CD4-positive, alpha-beta T cell (primary cell): ENCODE results near the gene CATSPER2. TPM values are rescaled to one million over a fixed set of nuclear protein-coding genes. Genes with fewer than 3 reads are reported as not detected.
"Not testable (repeated sequence)": the region's sequence is repeated elsewhere in the genome, so short reads cannot be mapped to it uniquely, and the experiment has no call there.

ENCODE experiments used
- ATAC-seq: fragments of 200-7000 bp; cut with Tn5 transposase; one replicate; pipeline ENCODE4 v1.10.0; 2022; ENCODE audit warnings: mild to moderate bottlenecking; ENCODE audit not compliant: poor library complexity
- CTCF ChIA-PET: fragments of 350-600 bp; sonication (Branson Sonifier 250); formaldehyde crosslinking; loops from one replicate; lab custom pipeline; 2021; ENCODE audit warnings: antibody characterized with exemption, inconsistent platforms; lab: Charles Lee
- POLR2A ChIA-PET: fragments of 350-600 bp; sonication (Branson Sonifier 250); formaldehyde crosslinking; loops from one replicate; lab custom pipeline; 2021; ENCODE audit warnings: antibody characterized with exemption, inconsistent platforms; lab: Charles Lee
- DNase-seq, 14 experiments: peaks; one replicate each; pipeline ENCODE4 v3.0.0-alpha.2; 2013 to 2020; ENCODE audit warnings: mixed read lengths in 2 of 14
- H3K27ac ChIP-seq, 2 donors: one replicate each; pipeline versions ENCODE4 v1.5.1 to v1.7.0; 2013; ENCODE audit warnings: low read length in 2 of 2, low read depth in 1 of 2, mild to moderate bottlenecking in 1 of 2
- H3K27me3 ChIP-seq, 2 experiments: 1 replicate in 1 of 2; 2 replicates in 1 of 2; pipeline versions ENCODE4 v1.6.1 to v1.7.0; 2013; ENCODE audit warnings: low read length in 2 of 2, control low read depth in 1 of 2, mild to moderate bottlenecking in 1 of 2, moderate library complexity in 1 of 2; ENCODE audit not compliant: insufficient read depth in 2 of 2, control insufficient read depth in 1 of 2
- H3K36me3 ChIP-seq: one replicate; pipeline ENCODE4 v1.6.1; 2013; ENCODE audit warnings: low read length, control low read depth; ENCODE audit not compliant: insufficient read depth
- H3K4me1 ChIP-seq: one replicate; pipeline ENCODE4 v1.6.1; 2013; ENCODE audit warnings: low read length, control low read depth; ENCODE audit not compliant: insufficient read depth
- H3K4me3 ChIP-seq: one replicate; pipeline ENCODE4 v1.5.1; 2013; ENCODE audit warnings: mild to moderate bottlenecking, low read length, moderate library complexity
- H3K9me3 ChIP-seq, 2 experiments: 1 replicate in 1 of 2; 2 replicates in 1 of 2; pipeline versions ENCODE4 v1.6.1 to v1.7.0; 2013; ENCODE audit warnings: low read length in 2 of 2, mild to moderate bottlenecking in 2 of 2, control low read depth in 1 of 2, moderate library complexity in 1 of 2; ENCODE audit not compliant: control insufficient read depth in 1 of 2, insufficient read depth in 1 of 2
- H3K27ac Mint-ChIP-seq: one replicate; pipeline ENCODE4 v1.8.0; 2020; ENCODE audit warnings: mixed read lengths
- H3K27me3 Mint-ChIP-seq: one replicate; pipeline ENCODE4 v1.8.0; 2021; ENCODE audit warnings: mixed read lengths
- H3K36me3 Mint-ChIP-seq: one replicate; pipeline ENCODE4 v1.8.0; 2021; ENCODE audit warnings: low read depth, mixed read lengths
- H3K4me1 Mint-ChIP-seq: one replicate; pipeline ENCODE4 v1.8.0; 2021; ENCODE audit warnings: low read depth, mixed read lengths
- H3K4me3 Mint-ChIP-seq: one replicate; pipeline ENCODE4 v1.8.0; 2020; ENCODE audit warnings: mild to moderate bottlenecking, mixed read lengths
- H3K9me3 Mint-ChIP-seq: one replicate; pipeline ENCODE4 v1.8.0; 2020; ENCODE audit warnings: mixed read lengths
- intact Hi-C, 2 experiments: fragments of 100-400 bp; cut with DNase I in 1 of 2; cut with micrococcal nuclease in 1 of 2; formaldehyde crosslinking; loops; one replicate each; pipeline versions ENCODE4 v1.15.1 to v1.9.0; 2023 to 2025; cut with DNase I, micrococcal nuclease
- total RNA-seq, 174 experiments: library from RNA in 2 of 174; stranded (reverse) in 2 of 174; gene quantifications; one replicate each; pipeline ENCODE4 v1.2.3 and lab custom pipeline; 2021 to 2026

Gene CATSPER2
- total RNA-seq, 2 experiments from 2014 or later = 3.0 to 4.1 TPM

- H3K27me3 Mint-ChIP-seq = peaks cover 35% of the 10 kb centered on the region
- CTCF ChIA-PET, H3K4me1 ChIP-seq, H3K4me3 Mint-ChIP-seq, H3K27ac Mint-ChIP-seq, intact Hi-C loops, H3K36me3 Mint-ChIP-seq, H3K9me3 Mint-ChIP-seq, H3K4me1 Mint-ChIP-seq, ATAC-seq, POLR2A ChIA-PET, H3K27me3 ChIP-seq, H3K36me3 ChIP-seq, H3K27ac ChIP-seq, H3K4me3 ChIP-seq, H3K9me3 ChIP-seq, DNase-seq: not testable (repeated sequence)
These were observed 49.5 kb downstream of the CATSPER2 start for GRCh38 chr15:43599131-43599530.

GRCh38 chr15:43593328-43594190 lies 55.1 kb downstream of the CATSPER2 start, which contains the start of gene CKMT1B:
Gene CKMT1B, plus strand, starts transcription at chr15:43594027. Its CDS starts 192 bp downstream, at chr15:43594219.
- H3K9me3 Mint-ChIP-seq, POLR2A ChIA-PET, DNase-seq, H3K4me1 ChIP-seq, H3K27ac ChIP-seq, intact Hi-C loops, H3K9me3 ChIP-seq, H3K4me3 Mint-ChIP-seq, CTCF ChIA-PET, H3K27ac Mint-ChIP-seq, H3K4me1 Mint-ChIP-seq, H3K27me3 ChIP-seq, H3K4me3 ChIP-seq, H3K36me3 ChIP-seq, H3K36me3 Mint-ChIP-seq: not testable (repeated sequence)
- peak; percentile 22 for ATAC-seq
- peaks cover 15% of the 10 kb centered on the region for H3K27me3 Mint-ChIP-seq

GRCh38 chr15:43592841-43593240 lies 55.8 kb downstream of the CATSPER2 start:
- H3K27me3 ChIP-seq, POLR2A ChIA-PET, H3K9me3 ChIP-seq, DNase-seq, H3K36me3 Mint-ChIP-seq, H3K4me1 Mint-ChIP-seq, H3K36me3 ChIP-seq, CTCF ChIA-PET, H3K4me1 ChIP-seq, H3K4me3 ChIP-seq, H3K27ac ChIP-seq, H3K27ac Mint-ChIP-seq, ATAC-seq, H3K4me3 Mint-ChIP-seq, H3K9me3 Mint-ChIP-seq, intact Hi-C loops: not testable (repeated sequence)
- peaks cover 13% of the 10 kb centered on the region for H3K27me3 Mint-ChIP-seq

GRCh38 chr15:43589778-43590466 lies 58.7 kb downstream of the CATSPER2 start, which contains the start of gene PPIP5K1:
Gene PPIP5K1, minus strand, starts transcription at chr15:43590208. Its CDS starts 5,704 bp downstream, at chr15:43584504.
- peak; percentile 97 for ATAC-seq
- H3K27me3 Mint-ChIP-seq, H3K4me1 Mint-ChIP-seq, CTCF ChIA-PET, H3K9me3 Mint-ChIP-seq, H3K4me1 ChIP-seq, H3K4me3 ChIP-seq, H3K9me3 ChIP-seq, H3K27me3 ChIP-seq, H3K4me3 Mint-ChIP-seq, POLR2A ChIA-PET, intact Hi-C loops, H3K27ac ChIP-seq, H3K36me3 Mint-ChIP-seq, H3K27ac Mint-ChIP-seq, H3K36me3 ChIP-seq, DNase-seq: not testable (repeated sequence)

Other genes with a start within 250 kb of the CATSPER2 start
- gene TP53BP1, start 155.7 kb downstream of the CATSPER2 start, total RNA-seq = 10 to 100 TPM; 43.0 to 44.6 TPM
- gene MAP1A, start 131.2 kb downstream of the CATSPER2 start, total RNA-seq = 1 to 10 TPM; 1.2 to 1.5 TPM
- 10 to 100 TPM; 16.9 to 23.8 TPM for gene PPIP5K1, start 58.6 kb downstream of the CATSPER2 start, total RNA-seq
- not detected for gene CKMT1B, start 54.8 kb downstream of the CATSPER2 start, total RNA-seq
- gene STRC, start 30.0 kb downstream of the CATSPER2 start, total RNA-seq = 1 to 10 TPM; 1.7 to 2.1 TPM
- gene CKMT1A, start 45.0 kb upstream of the CATSPER2 start, total RNA-seq = not detected
- 100 to 1,000 TPM; 179 to 200 TPM for gene PDIA3, start 97.6 kb upstream of the CATSPER2 start, total RNA-seq
- gene ELL3, start 128.1 kb upstream of the CATSPER2 start, total RNA-seq = 1 to 10 TPM; 1.1 to 2.3 TPM
- gene SERF2, start 143.5 kb upstream of the CATSPER2 start, total RNA-seq = 100 to 1,000 TPM; 319 to 323 TPM
- gene SERINC4, start 151.4 kb upstream of the CATSPER2 start, total RNA-seq = under 1 TPM in 1 of 2 experiments, not detected in 1; 0.36 TPM
- gene HYPK, start 151.8 kb upstream of the CATSPER2 start, total RNA-seq = 10 to 100 TPM; 17.6 to 18.5 TPM
- gene MFAP1, start 175.8 kb upstream of the CATSPER2 start, total RNA-seq = 10 to 100 TPM in 1 of 2 experiments, 1 to 10 TPM in 1; 9.4 to 10.6 TPM
- 1 to 10 TPM; 7.0 to 8.6 TPM for gene WDR76, start 178.2 kb upstream of the CATSPER2 start, total RNA-seq